ENCODE data around the gene TMEM163.

DNA sequence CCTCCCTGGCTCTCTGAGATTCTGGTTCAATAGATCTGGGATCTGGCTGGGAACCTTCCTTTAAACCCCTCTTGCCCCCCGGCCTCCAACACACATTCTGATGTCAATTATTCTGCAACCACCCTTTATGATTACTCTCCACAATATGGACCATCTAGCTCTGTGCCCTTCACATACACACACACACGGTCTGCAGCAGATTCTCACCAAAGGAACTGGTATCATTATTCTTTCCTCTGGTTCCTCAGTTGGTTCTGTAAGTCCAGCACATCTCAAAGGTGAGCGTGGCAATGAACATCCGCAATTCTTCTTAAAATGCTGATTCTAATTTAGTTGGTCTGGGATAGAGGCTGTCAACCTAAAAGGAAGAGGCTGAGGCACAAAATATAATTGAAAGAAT lies 2.8 kb upstream of the TMEM163 start:
- TF ChIP-seq CTCF (IDR thresholded peaks at IDR 0.05): no peak
- TF ChIP-seq POLR2A (IDR thresholded peaks at IDR 0.05): no peak
